HG02642 (cell line): ENCODE measurements around the gene LTN1.
"Not testable (repeated sequence)": the region's sequence is repeated elsewhere in the genome, so short reads cannot be mapped to it uniquely, and the experiment has no call there.

Experiments
- ATAC-seq: cut with Tn5 transposase; IDR thresholded peaks from one replicate; pipeline ENCODE4 v1.9.1; 2021; ENCODE audit warnings: mild to moderate bottlenecking; ENCODE audit not compliant: unreplicated experiment, poor library complexity

Gene LTN1, protein sequence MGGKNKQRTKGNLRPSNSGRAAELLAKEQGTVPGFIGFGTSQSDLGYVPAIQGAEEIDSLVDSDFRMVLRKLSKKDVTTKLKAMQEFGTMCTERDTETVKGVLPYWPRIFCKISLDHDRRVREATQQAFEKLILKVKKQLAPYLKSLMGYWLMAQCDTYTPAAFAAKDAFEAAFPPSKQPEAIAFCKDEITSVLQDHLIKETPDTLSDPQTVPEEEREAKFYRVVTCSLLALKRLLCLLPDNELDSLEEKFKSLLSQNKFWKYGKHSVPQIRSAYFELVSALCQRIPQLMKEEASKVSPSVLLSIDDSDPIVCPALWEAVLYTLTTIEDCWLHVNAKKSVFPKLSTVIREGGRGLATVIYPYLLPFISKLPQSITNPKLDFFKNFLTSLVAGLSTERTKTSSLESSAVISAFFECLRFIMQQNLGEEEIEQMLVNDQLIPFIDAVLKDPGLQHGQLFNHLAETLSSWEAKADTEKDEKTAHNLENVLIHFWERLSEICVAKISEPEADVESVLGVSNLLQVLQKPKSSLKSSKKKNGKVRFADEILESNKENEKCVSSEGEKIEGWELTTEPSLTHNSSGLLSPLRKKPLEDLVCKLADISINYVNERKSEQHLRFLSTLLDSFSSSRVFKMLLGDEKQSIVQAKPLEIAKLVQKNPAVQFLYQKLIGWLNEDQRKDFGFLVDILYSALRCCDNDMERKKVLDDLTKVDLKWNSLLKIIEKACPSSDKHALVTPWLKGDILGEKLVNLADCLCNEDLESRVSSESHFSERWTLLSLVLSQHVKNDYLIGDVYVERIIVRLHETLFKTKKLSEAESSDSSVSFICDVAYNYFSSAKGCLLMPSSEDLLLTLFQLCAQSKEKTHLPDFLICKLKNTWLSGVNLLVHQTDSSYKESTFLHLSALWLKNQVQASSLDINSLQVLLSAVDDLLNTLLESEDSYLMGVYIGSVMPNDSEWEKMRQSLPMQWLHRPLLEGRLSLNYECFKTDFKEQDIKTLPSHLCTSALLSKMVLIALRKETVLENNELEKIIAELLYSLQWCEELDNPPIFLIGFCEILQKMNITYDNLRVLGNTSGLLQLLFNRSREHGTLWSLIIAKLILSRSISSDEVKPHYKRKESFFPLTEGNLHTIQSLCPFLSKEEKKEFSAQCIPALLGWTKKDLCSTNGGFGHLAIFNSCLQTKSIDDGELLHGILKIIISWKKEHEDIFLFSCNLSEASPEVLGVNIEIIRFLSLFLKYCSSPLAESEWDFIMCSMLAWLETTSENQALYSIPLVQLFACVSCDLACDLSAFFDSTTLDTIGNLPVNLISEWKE (N-terminal part only)

GRCh38 chr21:28992526-28993292 is at the start of gene LTN1:
Gene LTN1, minus strand, starts transcription at chr21:28992877. Its CDS starts 72 bp downstream, at chr21:28992805.
- ATAC-seq: peak; percentile 98

GRCh38 chr21:29034678-29035077 is 42.0 kb upstream of the LTN1 start:
- ATAC-seq: no peak

DNA sequence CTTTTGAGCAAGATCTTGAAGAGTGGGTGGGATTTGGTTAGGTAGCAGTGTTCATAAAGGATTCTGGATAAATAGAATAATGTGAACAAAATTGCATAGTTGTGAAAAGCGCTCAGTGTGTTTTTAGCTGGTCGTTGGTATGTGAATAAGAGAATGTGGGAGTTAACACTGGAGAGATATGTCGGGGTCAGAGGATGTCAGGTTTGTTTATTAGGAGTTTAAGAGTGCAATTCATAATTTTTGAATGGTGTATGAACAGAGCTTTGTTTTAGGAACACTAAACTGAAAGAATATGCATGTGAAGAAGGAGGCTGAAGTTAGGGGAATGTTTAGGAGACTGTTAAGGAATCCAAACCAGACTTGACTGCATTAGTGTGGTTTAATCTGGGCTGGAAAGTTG is 41.2 kb upstream of the LTN1 start:
- ATAC-seq: no peak

DNA sequence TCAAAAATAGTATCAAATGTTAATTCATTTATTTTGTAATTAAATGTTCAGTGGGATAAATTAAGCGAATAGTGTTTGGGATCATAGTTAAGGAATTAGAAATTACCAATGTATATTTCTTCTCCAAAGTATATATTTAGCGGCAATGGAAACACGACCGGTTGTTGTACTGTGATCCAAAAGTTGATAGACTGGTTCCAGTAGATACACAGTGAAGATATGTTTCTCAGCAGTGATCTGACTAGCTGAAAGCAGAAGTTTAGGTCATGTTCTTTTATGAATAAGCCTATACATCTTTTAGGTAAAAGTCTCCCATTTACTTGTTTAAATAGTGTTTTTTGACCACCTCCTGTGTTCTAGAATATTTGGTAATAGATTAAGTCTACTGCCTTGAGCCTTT is 40.6 kb upstream of the LTN1 start:
- no peak for ATAC-seq

- no peak for ATAC-seq
These were observed 38.2 kb upstream of the LTN1 start for GRCh38 chr21:29030909-29031308.

DNA sequence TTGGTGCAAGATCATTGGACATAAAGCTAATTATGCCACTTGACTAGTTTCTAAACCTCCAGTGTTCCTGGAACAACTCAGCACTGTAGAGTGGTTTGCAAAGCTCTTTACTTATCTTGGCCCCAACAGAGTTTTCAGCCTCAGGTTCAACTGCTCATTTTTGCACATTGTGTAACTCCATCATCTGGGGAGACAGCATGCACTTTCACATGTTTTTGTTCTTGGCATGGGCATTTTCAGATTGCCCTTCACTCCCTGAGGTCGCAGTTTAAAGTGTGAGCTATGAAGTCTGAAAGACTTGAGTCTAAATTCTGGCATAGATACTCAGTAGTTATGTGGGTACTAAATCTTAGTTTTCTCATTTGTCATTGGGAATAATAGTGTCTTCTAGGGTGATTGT is 36.8 kb upstream of the LTN1 start:
- no peak for ATAC-seq

GRCh38 chr21:29025328-29025713 is 32.6 kb upstream of the LTN1 start:
- no peak for ATAC-seq

GRCh38 chr21:29024474-29025327 is 32.0 kb upstream of the LTN1 start, which contains the start of gene USP16:
Gene USP16, plus strand, starts transcription at chr21:29024668. Its CDS starts 3,246 bp downstream, at chr21:29027914.
- ATAC-seq: peak; percentile 98

- no peak for ATAC-seq
These were observed 29.5 kb upstream of the LTN1 start for GRCh38 chr21:29022166-29022565.

- ATAC-seq: no peak
These were observed 25.9 kb upstream of the LTN1 start for GRCh38 chr21:29018540-29018939.

GRCh38 chr21:29017639-29018237 is 25.1 kb upstream of the LTN1 start:
- ATAC-seq: no peak

GRCh38 chr21:29011236-29011635 is 18.6 kb upstream of the LTN1 start:
- ATAC-seq: not testable (repeated sequence)

GRCh38 chr21:29008367-29008766 is 15.7 kb upstream of the LTN1 start:
- no peak for ATAC-seq

DNA sequence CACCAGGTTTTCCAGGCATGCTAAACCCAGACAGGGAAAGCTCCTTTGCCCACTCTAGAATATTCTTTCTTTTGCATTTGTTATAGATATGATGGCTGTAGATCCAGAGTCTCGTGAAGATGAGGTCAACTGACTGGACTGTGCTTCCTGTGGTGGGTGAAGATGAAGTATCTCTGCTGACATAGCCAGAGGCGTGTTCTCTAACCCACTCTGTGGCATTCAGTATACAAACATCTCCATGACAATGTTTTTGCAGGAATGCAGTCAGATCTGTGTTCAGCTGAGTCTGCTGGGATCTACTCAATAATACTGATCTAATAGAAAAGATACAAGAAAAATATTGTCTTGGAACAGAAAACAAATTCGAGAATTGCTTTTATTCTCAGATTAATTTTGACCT is 15.1 kb upstream of the LTN1 start:
- ATAC-seq: no peak

GRCh38 chr21:29007135-29007534 is 14.5 kb upstream of the LTN1 start:
- no peak for ATAC-seq

DNA sequence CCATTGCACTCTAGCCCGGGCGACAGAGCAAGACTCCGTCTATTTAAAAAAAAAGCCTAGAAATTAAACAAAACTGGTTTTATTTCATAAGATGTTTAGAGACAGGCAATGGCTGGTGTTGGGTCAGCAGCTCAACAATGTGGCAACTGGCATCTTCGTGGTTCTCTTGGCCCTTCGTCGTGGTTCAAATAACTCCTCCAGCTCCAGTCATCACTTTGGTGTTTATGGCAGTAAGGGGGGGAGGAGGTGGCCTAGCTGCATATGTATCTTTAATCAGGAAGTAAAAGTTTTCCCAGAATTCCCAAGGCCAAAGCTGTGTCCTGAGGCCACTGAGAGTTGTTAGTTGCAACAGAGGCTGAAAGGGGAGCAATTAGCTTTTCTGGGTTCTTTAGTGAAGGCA is 13.0 kb upstream of the LTN1 start:
- no peak for ATAC-seq

- ATAC-seq: peak; percentile 100
These were observed 9.9 kb upstream of the LTN1 start for GRCh38 chr21:29002442-29003144.

DNA sequence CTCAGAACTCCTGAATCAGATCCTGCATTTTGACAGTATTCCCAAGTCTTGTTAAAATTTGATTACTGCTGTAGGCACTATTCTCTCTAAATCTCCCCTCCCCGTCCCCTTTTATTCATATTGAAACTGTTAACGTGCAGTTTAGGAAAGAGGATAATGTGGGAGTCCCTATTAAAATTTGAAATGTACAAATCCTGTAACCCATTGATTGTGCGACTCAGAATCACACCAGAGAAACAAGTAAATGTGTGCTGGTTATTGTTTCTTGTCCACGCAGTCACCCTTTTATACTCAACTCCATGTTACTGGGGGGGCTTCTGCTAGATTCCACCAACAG is 584 bp upstream of the LTN1 start:
- ATAC-seq: no peak
